HG03520 (cell line): ENCODE data around the gene SCAMP2.

Experiments used
- ATAC-seq: cut with Tn5 transposase; IDR thresholded peaks from one replicate; pipeline ENCODE4 v1.9.1; 2021; ENCODE audit warnings: mild to moderate bottlenecking, moderate library complexity; ENCODE audit not compliant: unreplicated experiment

The SCAMP2 gene

DNA sequence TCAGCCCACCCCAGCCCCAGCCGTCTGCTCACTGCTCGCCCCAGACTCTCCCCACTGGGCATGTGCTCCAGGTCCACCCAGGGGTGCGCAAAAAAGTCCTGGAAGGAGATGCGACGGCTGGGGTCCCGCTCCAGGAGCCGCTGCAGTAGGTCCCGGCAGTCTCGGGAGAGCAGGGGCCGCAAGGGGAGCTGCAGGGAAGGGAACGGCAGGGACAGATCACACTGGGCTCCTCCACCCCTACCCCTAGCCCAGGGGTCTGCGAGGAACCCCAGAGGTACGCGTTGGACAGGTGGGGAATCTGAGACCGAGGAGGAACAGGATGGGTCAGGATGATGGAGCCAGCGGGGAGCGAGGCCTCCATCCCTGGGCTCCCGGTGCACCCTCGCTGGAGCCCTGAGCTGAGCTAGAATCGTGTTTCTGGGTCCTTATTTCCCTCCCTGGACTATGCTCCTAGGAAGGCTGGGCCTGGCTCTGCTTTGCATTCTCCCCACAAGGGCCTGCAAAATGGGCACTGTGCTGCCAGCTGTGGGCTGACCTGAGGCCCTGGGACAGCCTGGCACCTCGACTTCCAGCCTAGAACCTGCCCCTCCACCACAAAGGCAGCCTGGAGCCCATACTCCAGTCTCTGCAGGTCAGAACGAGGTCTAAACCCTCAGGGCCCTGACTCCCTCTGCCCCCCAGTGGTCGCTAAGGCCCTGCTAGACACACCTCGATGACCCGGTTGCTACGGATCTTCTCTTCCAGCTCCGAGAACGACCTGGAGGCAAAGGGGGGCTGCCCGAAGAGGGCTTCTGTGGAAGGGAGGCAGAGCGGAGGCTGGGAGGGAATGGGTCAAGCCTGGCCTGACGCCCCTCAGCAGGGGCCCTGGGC is 33.4 kb downstream of the SCAMP2 start:
- no peak for ATAC-seq

DNA sequence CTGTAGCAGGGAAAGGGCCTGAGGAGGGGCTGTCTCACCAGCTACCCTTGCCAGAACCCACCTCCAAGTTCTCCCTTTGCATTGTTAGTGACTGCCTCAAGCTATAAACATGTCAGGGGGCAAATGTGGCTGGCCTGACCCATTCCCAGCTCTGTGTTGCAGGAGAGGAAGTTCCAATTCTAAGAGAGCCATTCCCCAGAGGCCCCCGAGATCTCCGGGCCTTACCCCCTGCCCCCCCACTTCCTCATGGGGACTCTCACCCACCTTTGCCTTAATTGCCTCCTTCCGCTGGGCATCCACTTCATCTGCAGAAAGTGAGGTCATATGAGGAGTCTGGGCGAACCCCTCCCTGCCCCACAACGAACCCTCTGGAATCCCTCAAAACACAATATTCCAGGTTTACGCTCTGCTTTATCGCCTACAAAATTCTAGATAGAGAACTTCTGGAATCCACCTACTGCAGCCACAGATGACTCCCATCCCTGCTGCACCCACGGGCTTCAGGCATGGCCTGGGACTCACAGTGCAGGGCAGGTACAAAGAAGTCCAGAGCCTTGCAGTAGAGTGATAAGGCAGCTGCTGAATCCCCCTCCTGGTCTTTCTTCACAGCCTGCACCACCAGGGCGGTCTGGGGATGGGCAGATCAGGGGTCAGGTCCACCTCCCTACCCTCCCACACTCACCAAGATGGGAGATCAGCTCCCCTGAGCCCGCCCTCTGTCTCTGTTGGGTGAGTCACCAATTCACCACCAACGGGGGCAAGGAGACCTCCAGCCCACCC is 34.2 kb downstream of the SCAMP2 start:
- no peak for ATAC-seq

DNA sequence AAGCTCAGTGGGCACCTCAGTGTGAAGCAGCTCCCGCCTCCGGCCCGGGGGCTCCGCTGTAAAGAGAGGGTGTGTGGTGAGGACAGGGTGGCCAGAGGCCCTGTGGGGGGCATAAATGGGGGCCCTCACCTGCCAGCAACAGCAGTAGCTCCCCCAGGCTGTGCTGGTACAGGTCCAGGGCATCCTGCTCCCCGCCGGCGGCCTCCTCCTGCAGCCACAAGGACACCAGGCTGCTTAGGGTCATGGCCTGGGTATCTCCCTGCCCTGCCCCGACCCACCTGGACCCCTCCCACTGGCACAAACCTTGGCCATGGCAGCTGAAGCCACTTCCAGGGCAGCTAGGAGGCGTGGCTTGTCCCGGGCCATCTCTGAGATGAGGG is 35.0 kb downstream of the SCAMP2 start:
- ATAC-seq, result no peak

DNA sequence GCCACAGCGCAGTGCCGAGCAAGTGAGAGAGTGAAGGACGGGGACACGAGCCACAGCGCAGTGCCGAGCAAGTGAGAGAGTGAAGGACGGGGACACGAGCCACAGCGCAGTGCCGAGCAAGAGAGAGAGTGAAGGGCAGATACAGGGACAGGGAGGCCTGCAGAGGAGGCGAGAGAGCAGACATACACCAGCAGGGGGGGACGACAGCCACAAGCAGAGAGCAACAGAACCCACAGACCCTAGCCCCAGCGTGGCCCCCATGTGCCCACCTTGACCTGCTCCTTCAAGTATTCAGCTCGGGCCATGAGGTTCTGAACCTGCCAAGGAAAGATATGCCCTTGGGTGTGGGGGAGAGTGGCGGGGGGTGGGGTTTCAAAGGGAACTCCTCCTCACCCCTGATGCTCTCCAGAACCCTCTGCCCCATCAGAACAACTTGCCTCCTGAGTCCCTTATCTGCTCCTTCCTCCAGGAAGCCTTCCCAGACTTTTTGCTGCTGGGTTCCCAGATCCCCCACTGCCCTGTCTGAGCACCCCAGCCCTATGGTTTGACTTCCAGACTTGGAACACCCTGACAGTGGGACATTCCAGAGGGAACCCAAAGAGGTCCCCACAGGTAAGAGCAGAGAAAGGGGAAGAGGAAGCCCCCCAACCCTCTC is 35.6 kb downstream of the SCAMP2 start:
- no peak for ATAC-seq

DNA sequence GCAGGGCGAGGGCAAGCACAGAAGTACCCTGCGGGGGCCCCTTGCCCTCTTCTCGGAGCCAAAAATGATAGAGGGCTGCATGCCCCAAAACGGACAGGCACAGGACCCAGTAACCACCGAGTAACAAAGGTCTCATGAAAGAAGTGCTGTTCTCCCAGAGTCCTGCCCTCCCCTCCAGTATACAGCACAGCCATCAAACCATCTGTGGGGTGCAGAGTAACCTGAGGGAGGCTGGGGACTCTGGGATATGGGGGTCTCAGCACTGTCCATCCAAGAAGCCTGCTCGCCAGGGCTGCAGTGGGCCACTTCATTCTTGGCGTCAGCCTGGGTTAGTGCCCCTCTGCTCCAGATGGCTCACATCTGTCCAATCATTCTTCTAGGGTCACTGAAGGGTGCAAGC is 36.3 kb downstream of the SCAMP2 start:
- ATAC-seq, result no peak

DNA sequence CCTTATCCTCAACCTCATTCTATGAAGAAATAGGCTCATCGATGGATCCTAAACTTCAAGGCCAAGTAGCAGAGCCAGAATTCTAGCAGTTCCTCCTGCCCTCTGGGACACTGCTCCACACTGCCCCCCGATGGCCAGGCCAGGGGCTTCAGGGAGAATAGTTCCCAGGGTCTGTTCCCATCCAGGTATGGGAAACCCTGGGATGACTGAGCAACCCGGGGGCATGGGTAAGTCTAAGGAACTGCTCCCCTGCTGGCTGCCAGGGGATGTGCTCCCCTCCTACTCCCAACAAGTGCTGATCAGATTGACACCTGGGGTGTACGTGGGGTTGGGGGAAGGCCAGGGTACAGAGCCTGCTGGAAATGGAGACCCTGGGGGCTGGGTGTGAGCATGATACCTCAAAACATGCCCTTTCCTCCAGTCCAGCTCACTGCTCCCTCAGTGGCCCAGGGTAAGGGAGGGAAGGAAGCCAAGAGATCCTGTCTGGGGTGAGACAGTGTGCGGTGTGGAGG is 37.8 kb downstream of the SCAMP2 start:
- no peak for ATAC-seq

DNA sequence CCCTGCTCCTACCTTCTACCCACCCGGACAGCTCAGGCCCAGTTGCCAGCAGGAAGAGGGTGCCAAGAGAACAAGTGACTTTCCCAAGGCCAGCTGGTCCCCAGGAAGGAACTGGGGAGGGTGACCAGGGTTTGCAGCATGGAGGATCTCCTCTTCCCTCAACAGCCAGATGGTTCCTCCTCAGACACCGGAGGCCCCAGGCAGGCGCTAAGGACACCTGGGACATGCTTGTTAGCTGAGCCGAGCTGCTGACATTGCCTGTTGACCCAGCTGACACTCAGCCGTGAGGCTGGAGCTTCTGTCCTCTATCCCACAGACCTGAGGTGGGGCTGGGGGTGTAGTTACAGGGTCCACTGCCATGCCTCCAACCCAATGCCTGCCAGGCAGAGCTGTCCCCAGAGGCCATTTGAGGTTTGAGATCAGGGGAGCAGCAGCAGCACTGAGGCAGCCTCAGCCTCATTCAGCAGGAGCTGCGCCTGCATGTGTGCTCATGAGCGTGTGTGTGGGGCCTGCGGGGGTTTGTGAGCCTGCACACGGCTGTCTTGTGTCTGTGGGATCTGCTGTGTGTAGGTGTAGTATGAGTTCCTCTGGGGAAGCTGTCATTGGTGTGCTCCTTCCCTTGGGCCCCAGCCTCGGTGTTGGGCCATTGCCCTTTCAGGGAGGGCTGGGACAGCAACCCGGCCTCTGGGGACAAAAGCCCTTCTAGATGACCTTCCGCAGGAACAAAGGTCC is 39.6 kb downstream of the SCAMP2 start:
- ATAC-seq, result no peak

DNA sequence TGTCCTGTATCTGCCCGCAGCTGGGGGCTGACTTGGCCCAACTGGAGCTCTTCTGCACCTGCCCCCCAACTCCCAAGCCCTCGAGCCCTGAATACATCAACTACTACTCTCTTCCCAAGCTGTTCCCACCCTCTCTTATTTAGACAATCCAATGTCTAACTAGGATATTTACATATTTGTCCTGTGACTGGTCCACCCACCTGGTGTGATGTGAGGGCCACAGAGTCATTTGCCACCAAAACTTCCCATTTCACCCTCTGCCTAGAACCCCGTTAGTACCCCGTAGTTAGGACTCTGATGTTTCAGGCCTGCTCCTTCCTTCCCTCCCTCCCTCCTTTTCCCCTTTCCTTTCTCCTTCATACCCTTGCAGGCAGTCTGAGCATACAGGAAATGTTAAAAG is 40.3 kb downstream of the SCAMP2 start:
- no peak for ATAC-seq

DNA sequence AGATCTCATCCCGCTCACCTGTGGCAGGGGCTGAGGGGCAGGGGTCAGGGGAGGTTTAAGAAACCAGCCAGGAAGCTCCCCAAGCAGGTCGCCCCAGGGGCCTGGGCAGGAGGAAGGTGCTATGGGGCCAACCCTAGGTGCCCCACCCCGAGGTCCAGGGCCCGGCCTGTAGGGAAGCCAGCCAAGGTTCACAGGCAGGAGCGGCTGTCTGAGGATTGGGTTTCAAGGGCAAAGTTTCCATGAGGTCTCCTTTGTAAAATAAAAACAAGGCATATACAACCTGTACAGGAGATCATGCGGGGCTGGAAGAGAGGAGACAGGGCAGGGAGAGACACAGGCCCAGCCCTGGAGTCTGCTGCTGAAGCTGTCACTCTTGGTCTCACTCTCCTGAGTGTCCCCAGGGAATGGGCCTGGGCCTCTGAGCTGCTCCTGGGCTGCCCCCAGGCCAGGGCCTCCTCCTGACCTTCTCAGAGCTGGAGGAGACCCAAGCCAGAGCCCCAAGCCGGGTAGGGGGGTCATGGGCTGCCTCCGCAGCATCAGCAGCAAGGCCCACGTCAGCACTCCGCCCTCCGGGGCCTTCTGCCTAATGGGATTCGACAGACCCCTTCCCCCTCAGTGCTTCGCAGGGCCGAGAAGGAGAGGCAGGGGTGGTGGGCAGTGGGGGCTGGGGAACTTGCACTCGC is 41.2 kb downstream of the SCAMP2 start:
- no peak for ATAC-seq

DNA sequence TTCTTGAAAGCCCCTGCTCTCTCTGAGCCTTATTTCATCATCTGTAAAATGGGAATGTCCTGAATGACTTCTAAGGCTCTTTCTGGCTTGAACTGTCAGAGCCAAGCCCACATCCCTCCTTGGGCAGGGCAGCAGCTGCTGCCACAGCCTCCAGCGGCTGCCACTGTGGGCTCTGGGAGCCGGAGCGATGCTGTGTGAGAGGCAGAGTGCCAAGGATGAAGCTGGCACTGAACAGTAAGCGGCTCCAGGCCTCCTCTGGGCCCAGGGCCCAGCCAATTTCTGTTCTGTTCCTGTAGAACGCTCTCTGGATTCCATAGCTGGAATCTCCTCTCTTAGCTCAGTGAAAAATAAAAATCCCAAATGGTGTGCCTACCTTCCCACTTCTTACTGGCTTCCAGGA is 42.3 kb downstream of the SCAMP2 start:
- no peak for ATAC-seq

DNA sequence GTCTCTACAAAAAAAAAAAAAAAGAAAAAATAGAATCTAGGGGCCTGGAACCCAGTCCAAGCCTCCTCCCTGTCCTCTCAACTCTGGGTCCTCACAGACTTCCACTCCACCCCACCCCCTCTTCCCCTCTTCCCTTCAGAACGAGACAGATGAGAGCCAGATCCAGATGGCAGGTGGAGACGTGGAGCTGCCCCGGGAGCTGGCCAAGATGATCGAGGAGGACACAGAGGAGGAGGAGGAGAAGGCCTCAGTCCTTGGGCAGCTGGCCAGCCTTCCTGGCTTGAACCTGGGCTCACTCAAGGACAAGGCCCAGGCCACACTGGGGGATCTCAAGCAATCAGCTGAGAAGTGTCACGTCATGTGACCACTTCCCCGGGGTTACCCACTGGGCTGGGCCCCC is 43.2 kb downstream of the SCAMP2 start:
- no peak for ATAC-seq

DNA sequence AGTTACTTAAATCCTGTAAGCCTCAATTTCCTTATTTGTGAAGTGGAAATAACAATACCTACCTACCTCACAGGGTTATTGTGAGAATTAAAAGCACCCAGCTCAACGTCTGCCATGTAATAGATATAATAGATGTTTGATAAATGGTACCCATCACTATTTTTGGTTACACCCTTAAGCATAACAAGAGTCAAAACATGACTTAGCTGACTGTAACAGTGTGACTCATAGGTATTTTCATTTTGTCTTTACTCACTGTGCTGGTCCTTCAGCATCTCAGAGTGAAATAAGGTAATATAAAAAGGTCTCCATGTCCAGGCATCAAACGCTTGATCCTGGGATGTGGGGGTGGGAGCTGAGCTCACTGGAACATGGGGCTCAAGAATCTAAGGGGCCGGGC is 43.7 kb downstream of the SCAMP2 start:
- ATAC-seq, result no peak

DNA sequence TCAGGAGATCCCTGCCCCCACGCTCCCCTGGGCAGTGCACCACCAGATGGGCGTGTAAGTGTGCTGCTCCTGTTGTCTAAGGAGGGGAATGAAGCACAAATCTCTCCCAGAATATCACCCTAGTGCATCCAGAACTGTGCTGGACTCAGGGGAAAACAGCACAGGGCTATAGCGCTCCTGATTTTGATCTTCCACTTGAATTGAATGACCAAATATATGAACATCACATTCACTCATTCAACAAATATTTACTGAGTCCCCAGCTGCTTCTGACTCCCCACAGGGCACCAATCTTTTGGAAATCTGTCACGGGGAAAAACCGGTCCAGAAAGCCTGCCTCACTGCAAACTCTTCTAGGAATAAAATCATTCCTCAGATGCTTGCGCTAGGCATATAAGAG is 44.3 kb downstream of the SCAMP2 start:
- ATAC-seq, result no peak

DNA sequence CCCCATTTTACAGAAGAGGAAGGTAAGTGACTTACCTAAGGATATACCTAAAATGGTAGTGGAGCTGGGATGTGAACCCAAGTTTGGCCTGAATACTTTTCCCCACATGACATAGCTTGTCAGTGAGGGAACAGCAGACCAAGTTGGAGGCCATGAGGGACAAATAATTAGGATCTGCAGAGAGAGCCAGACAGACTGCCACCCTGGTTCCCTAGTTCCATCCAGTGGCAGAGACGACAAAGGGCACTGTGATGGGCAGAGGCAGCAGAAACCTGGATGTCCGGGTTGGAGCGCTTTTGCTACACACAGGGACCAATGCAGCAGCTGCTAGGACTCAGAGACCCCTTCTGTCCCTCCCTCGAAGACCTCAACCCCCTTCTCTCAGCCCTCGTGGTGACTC is 45.6 kb downstream of the SCAMP2 start:
- no peak for ATAC-seq

DNA sequence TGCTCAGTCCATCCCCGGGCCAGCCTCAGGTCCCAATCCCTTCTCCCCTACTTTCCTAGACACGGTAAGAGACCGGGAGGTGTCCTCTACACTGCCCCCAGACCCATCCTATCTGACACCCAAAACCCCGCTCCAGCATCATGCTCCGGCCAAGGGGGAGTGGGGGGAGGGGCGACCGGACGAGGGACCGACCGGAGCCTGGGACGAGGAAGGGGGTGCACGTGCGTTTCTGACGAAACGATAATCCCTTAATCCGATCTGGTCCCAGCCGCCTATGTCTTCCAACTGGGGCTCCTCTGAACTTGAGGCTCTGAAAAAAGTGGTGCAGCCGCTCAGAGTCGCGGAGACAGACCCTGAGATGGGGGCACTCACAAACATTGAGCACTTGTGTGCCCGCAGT is 46.2 kb downstream of the SCAMP2 start:
- ATAC-seq, result no peak

DNA sequence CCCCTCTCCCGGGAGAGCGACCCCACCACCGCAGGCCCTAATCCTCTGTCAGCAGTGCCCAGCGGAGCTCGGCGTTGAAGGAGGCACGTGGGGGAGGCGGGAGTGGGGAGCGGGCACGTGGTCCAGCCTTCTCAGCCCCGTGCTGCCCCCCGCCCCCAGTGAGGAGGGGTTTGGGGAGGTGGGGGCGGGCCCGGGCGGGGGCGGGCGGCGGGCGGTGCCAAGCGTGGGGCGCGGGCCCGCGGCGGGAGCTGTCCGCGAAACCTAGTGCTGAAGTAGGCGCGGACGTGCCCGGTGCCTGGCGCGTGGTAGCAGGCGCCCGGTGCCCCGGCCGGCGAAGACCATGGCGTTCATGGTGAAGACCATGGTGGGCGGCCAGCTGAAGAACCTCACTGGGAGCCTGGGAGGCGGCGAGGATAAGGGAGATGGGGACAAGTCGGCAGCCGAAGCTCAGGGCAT is 46.8 kb downstream of the SCAMP2 start, which contains the start of gene CPLX3:
Gene CPLX3 (plus strand): TSS at position 264 of the 456 bp plus-strand sequence. CDS start 77 bp downstream, at position 341.
- no peak for ATAC-seq

DNA sequence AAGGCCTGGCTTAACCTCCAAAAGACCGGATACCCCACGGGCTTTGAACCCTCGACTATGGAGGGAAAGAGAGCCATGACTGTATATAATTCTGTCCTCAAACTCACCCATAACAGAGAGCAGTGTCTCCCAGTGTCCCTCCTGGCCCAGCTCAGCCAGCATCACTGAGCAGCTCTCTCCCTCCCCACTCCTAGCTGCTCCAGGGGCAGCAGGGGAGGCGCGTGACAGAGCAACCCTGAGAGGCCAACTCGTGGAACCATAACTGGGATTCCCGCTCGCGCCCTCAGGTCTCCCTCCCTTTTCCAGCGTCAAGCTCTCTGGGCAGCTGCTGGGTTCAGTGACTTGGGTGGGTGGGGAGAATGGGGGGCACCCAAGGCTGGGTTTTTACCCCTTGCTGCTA is 47.3 kb downstream of the SCAMP2 start:
- ATAC-seq, result no peak

DNA sequence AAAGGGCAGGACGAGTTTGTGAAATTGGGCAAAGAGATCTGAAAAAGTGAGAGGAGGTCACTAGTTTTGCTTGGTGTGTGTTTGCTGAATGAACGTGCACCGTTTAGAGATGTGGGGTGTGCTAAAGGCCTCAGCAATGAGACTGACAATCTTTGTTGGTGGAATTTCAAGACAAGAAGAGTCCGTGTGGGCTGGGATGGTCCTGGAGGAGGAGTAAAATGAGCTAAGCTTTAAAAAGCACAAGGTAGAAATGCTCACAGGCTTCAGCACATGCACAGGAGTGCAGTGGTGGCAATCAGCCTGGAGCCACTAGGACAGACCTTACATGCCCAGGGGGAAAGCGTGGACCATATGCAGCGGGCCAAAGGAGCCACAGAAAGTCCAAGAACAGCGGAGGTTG is 48.2 kb downstream of the SCAMP2 start:
- ATAC-seq, result no peak

DNA sequence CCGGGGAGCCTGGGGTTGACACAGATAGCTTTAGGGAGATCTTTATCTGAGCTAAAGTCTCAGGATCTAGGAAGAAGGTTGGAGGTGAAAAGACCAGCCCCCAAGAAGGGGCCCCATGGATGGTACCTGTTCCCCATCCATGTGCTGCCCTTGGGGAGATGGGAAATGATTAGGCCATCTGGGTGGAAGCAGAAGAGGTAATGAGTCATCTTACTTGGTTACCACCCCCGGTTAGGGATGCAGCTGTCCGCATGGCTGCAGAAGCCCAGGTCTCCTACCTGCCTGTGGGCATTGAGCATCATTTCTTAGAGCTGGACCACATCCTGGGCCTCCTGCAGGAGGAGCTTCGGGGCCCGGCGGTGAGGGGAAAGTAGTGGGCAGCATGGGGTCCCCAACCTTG is 49.8 kb downstream of the SCAMP2 start:
- no peak for ATAC-seq

DNA sequence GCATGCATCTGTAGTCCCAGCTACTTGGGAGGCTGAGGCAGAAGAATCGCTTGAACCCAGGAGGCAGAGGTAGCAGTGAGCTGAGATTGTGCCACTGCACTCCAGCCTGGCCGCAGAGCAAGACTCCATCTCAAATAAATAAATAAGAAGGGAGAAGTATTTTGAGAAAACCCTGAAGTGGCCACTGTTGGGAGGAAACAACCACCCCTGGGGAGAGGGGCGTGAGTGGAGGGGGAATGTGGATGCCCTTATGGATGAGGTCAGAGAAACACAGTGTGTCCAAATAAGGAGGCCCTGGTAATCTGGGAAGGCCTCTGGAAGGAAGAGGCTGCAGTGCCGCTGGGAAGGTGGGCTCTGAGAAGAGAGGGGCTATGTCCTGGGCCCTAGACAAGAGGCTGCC is 50.9 kb downstream of the SCAMP2 start:
- ATAC-seq, result no peak
